Measurements from ENCODE around the gene PTPRU.
A peak's percentile ranks its signal among the peaks of the same experiment; 100 is the strongest.

The PTPRU gene

DNA sequence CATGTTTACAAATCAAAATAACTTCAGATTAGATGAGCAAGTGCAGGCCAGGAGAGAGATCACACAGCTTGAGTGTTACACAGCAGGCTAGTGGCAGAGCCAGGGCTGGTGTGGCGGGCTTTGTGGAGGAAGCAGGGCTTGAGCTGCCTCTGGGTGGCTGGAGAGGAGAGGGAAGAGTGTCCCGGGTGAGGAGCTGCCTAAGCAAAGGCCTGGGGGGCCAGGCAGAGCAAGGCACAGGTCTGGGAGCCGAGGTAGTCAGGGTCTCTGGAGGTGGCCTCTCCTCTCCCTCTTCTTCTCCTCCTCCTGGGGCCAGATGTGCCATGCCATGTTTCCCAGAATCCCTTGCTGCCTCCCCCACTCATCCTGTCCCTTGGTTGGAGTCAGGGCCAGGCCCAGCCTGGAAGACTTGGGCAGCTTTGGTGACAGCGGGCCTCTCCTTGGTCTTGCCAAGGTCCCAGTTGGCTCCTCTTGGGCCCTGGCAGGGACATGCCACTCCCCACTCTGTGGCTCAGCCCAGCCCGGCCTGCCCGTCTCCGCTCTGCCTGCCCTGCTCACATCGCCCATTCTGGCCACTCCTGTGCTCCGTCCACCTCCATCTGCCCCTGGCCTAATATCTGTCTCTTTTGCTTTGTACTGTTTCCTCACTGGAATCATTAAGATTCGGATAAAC is 70.3 kb downstream of the PTPRU start (continued):
- TF ChIP-seq, protein P1, sequence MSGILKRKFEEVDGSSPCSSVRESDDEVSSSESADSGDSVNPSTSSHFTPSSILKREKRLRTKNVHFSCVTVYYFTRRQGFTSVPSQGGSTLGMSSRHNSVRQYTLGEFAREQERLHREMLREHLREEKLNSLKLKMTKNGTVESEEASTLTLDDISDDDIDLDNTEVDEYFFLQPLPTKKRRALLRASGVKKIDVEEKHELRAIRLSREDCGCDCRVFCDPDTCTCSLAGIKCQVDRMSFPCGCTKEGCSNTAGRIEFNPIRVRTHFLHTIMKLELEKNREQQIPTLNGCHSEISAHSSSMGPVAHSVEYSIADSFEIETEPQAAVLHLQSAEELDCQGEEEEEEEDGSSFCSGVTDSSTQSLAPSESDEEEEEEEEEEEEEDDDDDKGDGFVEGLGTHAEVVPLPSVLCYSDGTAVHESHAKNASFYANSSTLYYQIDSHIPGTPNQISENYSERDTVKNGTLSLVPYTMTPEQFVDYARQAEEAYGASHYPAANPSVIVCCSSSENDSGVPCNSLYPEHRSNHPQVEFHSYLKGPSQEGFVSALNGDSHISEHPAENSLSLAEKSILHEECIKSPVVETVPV (CRISPR knock-in tag; IDR thresholded peaks at IDR 0.05) = no peak
- TF ChIP-seq ESRRG (CRISPR knock-in tag; IDR thresholded peaks at IDR 0.05) (no peak), ZNF565 (CRISPR knock-in tag; conservative IDR thresholded peaks at IDR 0.05; ENCODE audit: low read depth) (no peak), ZC3H10 (CRISPR knock-in tag; IDR thresholded peaks at IDR 0.05) (no peak)

DNA sequence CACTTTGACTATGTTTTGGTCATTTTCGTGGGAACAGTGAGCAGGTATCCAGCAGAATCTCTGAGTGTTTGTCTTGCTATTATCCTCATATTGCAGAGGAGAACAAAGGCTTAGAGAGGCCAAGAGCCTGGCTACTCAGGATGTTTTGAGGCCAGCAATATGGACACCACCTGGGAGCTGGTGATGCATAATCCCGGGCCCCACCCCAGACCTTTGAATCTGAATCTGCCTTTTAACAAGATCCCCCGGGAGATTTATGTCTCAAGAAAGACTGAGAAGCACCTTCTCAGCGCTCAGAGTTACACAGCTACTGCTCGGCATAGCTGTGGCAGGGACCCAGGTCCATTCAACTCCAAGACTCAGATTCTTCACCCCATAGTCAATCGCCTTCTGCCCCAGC is 72.8 kb downstream of the PTPRU start:
- no peak for TF ChIP-seq ZC3H10 (CRISPR knock-in tag; IDR thresholded peaks at IDR 0.05)
- TF ChIP-seq ZFP30 (CRISPR knock-in tag; IDR thresholded peaks at IDR 0.05) = no peak
- TF ChIP-seq ISL1 (CRISPR knock-in tag; IDR thresholded peaks at IDR 0.05) = no peak
- no peak for TF ChIP-seq ESRRG (CRISPR knock-in tag; IDR thresholded peaks at IDR 0.05)
- TF ChIP-seq GLIS3 (CRISPR knock-in tag; IDR thresholded peaks at IDR 0.05) = no peak
- no peak for ATAC-seq

DNA sequence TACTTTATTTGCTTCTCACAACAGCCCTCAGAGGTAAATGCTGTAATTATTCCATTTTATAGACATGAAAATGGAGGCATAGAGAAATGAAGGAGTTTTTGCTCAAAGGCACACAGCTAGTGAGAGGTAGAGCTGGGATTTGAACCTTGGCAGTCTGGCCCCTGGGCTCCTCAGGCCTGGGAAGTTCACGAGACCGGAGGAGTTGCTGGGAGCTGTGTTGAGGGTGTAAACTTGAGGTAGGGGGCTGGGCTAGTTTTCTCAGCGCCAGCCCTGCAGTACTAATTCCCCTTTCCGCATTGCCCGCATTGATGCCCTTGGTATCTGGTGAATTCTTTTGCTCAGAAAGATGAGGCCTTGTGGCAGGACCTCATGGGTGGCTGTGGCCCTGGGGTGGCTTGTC is 73.3 kb downstream of the PTPRU start:
- TF ChIP-seq, protein P1 (CRISPR knock-in tag; IDR thresholded peaks at IDR 0.05) = no peak
- TF ChIP-seq ZNF70 (CRISPR knock-in tag; IDR thresholded peaks at IDR 0.05) (no peak), OSR1 (CRISPR knock-in tag; IDR thresholded peaks at IDR 0.05) (no peak), TOX (CRISPR knock-in tag; IDR thresholded peaks at IDR 0.05; ENCODE audit: borderline replicate concordance) (no peak), ZNF8 (CRISPR knock-in tag; IDR thresholded peaks at IDR 0.05) (no peak), SNAI2 (CRISPR knock-in tag; IDR thresholded peaks at IDR 0.05) (no peak)
- TF ChIP-seq, protein P2, sequence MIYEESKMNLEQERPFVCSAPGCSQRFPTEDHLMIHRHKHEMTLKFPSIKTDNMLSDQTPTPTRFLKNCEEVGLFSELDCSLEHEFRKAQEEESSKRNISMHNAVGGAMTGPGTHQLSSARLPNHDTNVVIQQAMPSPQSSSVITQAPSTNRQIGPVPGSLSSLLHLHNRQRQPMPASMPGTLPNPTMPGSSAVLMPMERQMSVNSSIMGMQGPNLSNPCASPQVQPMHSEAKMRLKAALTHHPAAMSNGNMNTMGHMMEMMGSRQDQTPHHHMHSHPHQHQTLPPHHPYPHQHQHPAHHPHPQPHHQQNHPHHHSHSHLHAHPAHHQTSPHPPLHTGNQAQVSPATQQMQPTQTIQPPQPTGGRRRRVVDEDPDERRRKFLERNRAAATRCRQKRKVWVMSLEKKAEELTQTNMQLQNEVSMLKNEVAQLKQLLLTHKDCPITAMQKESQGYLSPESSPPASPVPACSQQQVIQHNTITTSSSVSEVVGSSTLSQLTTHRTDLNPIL (CRISPR knock-in tag; IDR thresholded peaks at IDR 0.05; ENCODE audit: low read depth) = no peak
- ATAC-seq = no peak

DNA sequence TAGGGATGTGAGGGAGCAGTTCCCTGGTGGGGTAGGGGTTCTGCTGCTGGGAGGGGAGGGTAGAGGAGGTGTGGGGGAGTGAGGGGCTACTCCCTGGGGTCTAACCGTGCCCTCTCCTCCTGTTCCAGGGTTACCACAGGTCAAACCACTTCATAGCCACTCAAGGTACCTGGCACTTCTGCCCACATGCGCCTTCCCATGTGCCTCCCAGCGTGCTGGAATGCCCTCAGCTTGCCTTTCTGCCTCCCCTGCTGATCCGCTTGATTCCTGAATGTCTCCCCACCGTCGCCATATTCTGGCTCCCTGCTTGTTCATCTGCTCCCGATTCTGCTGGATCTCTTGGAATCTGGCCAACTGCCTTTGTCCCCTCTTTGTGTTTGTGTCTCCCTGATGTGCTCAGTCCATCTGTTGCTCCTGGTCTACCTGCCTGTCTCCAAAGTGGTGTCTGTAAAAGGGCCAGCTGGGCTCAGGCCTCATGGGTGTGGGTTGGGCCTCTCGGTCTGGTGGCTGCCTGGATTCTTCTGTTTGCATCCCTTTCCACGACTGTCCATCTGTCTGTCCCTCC is 74.4 kb downstream of the PTPRU start:
- no peak for ATAC-seq
- TF ChIP-seq, protein P3, sequence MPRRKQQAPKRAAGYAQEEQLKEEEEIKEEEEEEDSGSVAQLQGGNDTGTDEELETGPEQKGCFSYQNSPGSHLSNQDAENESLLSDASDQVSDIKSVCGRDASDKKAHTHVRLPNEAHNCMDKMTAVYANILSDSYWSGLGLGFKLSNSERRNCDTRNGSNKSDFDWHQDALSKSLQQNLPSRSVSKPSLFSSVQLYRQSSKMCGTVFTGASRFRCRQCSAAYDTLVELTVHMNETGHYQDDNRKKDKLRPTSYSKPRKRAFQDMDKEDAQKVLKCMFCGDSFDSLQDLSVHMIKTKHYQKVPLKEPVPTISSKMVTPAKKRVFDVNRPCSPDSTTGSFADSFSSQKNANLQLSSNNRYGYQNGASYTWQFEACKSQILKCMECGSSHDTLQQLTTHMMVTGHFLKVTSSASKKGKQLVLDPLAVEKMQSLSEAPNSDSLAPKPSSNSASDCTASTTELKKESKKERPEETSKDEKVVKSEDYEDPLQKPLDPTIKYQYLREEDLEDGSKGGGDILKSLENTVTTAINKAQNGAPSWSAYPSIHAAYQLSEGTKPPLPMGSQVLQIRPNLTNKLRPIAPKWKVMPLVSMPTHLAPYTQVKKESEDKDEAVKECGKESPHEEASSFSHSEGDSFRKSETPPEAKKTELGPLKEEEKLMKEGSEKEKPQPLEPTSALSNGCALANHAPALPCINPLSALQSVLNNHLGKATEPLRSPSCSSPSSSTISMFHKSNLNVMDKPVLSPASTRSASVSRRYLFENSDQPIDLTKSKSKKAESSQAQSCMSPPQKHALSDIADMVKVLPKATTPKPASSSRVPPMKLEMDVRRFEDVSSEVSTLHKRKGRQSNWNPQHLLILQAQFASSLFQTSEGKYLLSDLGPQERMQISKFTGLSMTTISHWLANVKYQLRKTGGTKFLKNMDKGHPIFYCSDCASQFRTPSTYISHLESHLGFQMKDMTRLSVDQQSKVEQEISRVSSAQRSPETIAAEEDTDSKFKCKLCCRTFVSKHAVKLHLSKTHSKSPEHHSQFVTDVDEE (CRISPR knock-in tag; IDR thresholded peaks at IDR 0.05) = no peak
- no peak for TF ChIP-seq TCF4 (CRISPR knock-in tag; IDR thresholded peaks at IDR 0.05; ENCODE audit: borderline replicate concordance)
- TF ChIP-seq SNAI2 (CRISPR knock-in tag; IDR thresholded peaks at IDR 0.05) = no peak
- TF ChIP-seq ARNTL (CRISPR knock-in tag; IDR thresholded peaks at IDR 0.05; ENCODE audit: borderline replicate concordance, low read depth) = no peak
- peak; percentile 26; the same call in 1 of the 2 replicates for TF ChIP-seq ZNF70 (CRISPR knock-in tag; IDR thresholded peaks at IDR 0.05)
- TF ChIP-seq, protein P4, sequence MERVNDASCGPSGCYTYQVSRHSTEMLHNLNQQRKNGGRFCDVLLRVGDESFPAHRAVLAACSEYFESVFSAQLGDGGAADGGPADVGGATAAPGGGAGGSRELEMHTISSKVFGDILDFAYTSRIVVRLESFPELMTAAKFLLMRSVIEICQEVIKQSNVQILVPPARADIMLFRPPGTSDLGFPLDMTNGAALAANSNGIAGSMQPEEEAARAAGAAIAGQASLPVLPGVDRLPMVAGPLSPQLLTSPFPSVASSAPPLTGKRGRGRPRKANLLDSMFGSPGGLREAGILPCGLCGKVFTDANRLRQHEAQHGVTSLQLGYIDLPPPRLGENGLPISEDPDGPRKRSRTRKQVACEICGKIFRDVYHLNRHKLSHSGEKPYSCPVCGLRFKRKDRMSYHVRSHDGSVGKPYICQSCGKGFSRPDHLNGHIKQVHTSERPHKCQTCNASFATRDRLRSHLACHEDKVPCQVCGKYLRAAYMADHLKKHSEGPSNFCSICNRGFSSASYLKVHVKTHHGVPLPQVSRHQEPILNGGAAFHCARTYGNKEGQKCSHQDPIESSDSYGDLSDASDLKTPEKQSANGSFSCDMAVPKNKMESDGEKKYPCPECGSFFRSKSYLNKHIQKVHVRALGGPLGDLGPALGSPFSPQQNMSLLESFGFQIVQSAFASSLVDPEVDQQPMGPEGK (CRISPR knock-in tag; IDR thresholded peaks at IDR 0.05; ENCODE audit: borderline replicate concordance) = no peak
- no peak for TF ChIP-seq CSDC2 (CRISPR knock-in tag; IDR thresholded peaks at IDR 0.05)
- TF ChIP-seq PPARA (CRISPR knock-in tag; IDR thresholded peaks at IDR 0.05; ENCODE audit: borderline replicate concordance) = no peak

Measured in SK-N-SH treated with all-trans-retinoic acid at 6 μM for 48 hours (cell line).